ENCODE data around the gene DNAJC19. TPM values are rescaled to one million over a fixed set of nuclear protein-coding genes. Genes with fewer than 3 reads are reported as not detected.
A peak's percentile ranks its signal among the peaks of the same experiment; 100 is the strongest.

Gene DNAJC19
- total RNA-seq, 2 experiments from 2014 or later = 80.1 to 80.7 TPM

- Mint-ChIP-seq H3K9me3 (no peaks in the 10 kb centered on the region), H3K4me1 (peaks cover 10% of the 10 kb centered on the region), H3K4me3 (no peak overlapping the region), H3K27me3 (no peaks in the 10 kb centered on the region), H3K27ac (no peak overlapping the region), H3K36me3 (no peaks in the 10 kb centered on the region)
- DNase-seq = no peak
Observed at GRCh38 chr3:180980611-180981010, 8.9 kb downstream of the DNAJC19 start.

- Mint-ChIP-seq H3K27ac (peak overlapping the region; percentile 8), H3K9me3 (no peaks in the 10 kb centered on the region)
- DNase-seq = no peak
Observed at GRCh38 chr3:180979961-180980360, 9.6 kb downstream of the DNAJC19 start.

GRCh38 chr3:180977498-180977897, 12.0 kb downstream of the DNAJC19 start:
- H3K4me3 Mint-ChIP-seq = no peak overlapping the region
- H3K36me3 Mint-ChIP-seq = peaks cover 7% of the 10 kb centered on the region
- no peaks in the 10 kb centered on the region for H3K27me3 Mint-ChIP-seq
- H3K27ac Mint-ChIP-seq = no peak overlapping the region
- no peak for DNase-seq
- peaks cover 14% of the 10 kb centered on the region for H3K4me1 Mint-ChIP-seq
- no peaks in the 10 kb centered on the region for H3K9me3 Mint-ChIP-seq

More at GRCh38 chr3:180979961-180980360, 9.6 kb downstream of the DNAJC19 start:
- Mint-ChIP-seq H3K4me1 (peaks cover 10% of the 10 kb centered on the region), H3K27me3 (no peaks in the 10 kb centered on the region), H3K36me3 (no peaks in the 10 kb centered on the region), H3K4me3 (no peak overlapping the region)

- no peaks in the 10 kb centered on the region for H3K27me3 Mint-ChIP-seq
- H3K4me1 Mint-ChIP-seq = peaks cover 10% of the 10 kb centered on the region
- peak overlapping the region; percentile 69 for H3K27ac Mint-ChIP-seq
- no peak overlapping the region for H3K4me3 Mint-ChIP-seq
- no peaks in the 10 kb centered on the region for H3K9me3 Mint-ChIP-seq
- H3K36me3 Mint-ChIP-seq = peaks cover 13% of the 10 kb centered on the region
- DNase-seq = no peak
Observed at GRCh38 chr3:180974286-180974685, 15.2 kb downstream of the DNAJC19 start.

- H3K4me1 Mint-ChIP-seq = peaks cover 10% of the 10 kb centered on the region
- no peaks in the 10 kb centered on the region for H3K9me3 Mint-ChIP-seq
- no peaks in the 10 kb centered on the region for H3K27me3 Mint-ChIP-seq
- H3K36me3 Mint-ChIP-seq = peaks cover 15% of the 10 kb centered on the region
- no peak for DNase-seq
- H3K27ac Mint-ChIP-seq = no peak overlapping the region
- no peak overlapping the region for H3K4me3 Mint-ChIP-seq
Observed at GRCh38 chr3:180973543-180973942, 16.0 kb downstream of the DNAJC19 start.

GRCh38 chr3:180970931-180971330, 18.6 kb downstream of the DNAJC19 start:
- no peaks in the 10 kb centered on the region for H3K27me3 Mint-ChIP-seq
- H3K9me3 Mint-ChIP-seq = no peaks in the 10 kb centered on the region
- DNase-seq = no peak
- peaks cover 9% of the 10 kb centered on the region for H3K4me1 Mint-ChIP-seq
- no peak overlapping the region for H3K27ac Mint-ChIP-seq
- H3K36me3 Mint-ChIP-seq = peaks cover 21% of the 10 kb centered on the region
- no peak overlapping the region for H3K4me3 Mint-ChIP-seq

GRCh38 chr3:180962530-180962929, 27.0 kb downstream of the DNAJC19 start:
- Mint-ChIP-seq H3K9me3 (no peaks in the 10 kb centered on the region), H3K4me1 (peaks cover 16% of the 10 kb centered on the region), H3K36me3 (peaks cover 26% of the 10 kb centered on the region), H3K27me3 (no peaks in the 10 kb centered on the region), H3K4me3 (no peak overlapping the region), H3K27ac (no peak overlapping the region)
- DNase-seq = no peak

GRCh38 chr3:180961552-180961951, 28.0 kb downstream of the DNAJC19 start:
- Mint-ChIP-seq H3K27ac (no peak overlapping the region), H3K27me3 (no peaks in the 10 kb centered on the region), H3K4me3 (no peak overlapping the region), H3K9me3 (no peaks in the 10 kb centered on the region), H3K36me3 (peaks cover 28% of the 10 kb centered on the region), H3K4me1 (peaks cover 16% of the 10 kb centered on the region)
- no peak for DNase-seq

GRCh38 chr3:180961087-180961486, 28.4 kb downstream of the DNAJC19 start:
- no peaks in the 10 kb centered on the region for H3K27me3 Mint-ChIP-seq
- no peak overlapping the region for H3K4me3 Mint-ChIP-seq
- no peak for DNase-seq
- H3K27ac Mint-ChIP-seq = no peak overlapping the region
- no peaks in the 10 kb centered on the region for H3K9me3 Mint-ChIP-seq
- H3K4me1 Mint-ChIP-seq = peaks cover 16% of the 10 kb centered on the region
- H3K36me3 Mint-ChIP-seq = peaks cover 30% of the 10 kb centered on the region

GRCh38 chr3:180959691-180960090, 29.8 kb downstream of the DNAJC19 start:
- H3K4me1 Mint-ChIP-seq = peaks cover 19% of the 10 kb centered on the region
- H3K9me3 Mint-ChIP-seq = no peaks in the 10 kb centered on the region
- peaks cover 36% of the 10 kb centered on the region for H3K36me3 Mint-ChIP-seq
- DNase-seq = no peak
- H3K27ac Mint-ChIP-seq = peak overlapping the region; percentile 74
- H3K4me3 Mint-ChIP-seq = no peak overlapping the region
- H3K27me3 Mint-ChIP-seq = no peaks in the 10 kb centered on the region

- Mint-ChIP-seq H3K27me3 (no peaks in the 10 kb centered on the region), H3K36me3 (peaks cover 36% of the 10 kb centered on the region), H3K9me3 (no peaks in the 10 kb centered on the region), H3K4me1 (peaks cover 20% of the 10 kb centered on the region), H3K4me3 (no peak overlapping the region), H3K27ac (peak overlapping the region; percentile 25)
- no peak for DNase-seq
Observed at GRCh38 chr3:180947761-180948390, 41.7 kb downstream of the DNAJC19 start.

- H3K4me3 Mint-ChIP-seq = no peak overlapping the region
- H3K4me1 Mint-ChIP-seq = peaks cover 21% of the 10 kb centered on the region
- peaks cover 45% of the 10 kb centered on the region for H3K36me3 Mint-ChIP-seq
- no peaks in the 10 kb centered on the region for H3K9me3 Mint-ChIP-seq
- no peaks in the 10 kb centered on the region for H3K27me3 Mint-ChIP-seq
- H3K27ac Mint-ChIP-seq = no peak overlapping the region
- no peak for DNase-seq
Observed at GRCh38 chr3:180940826-180941225, 48.7 kb downstream of the DNAJC19 start.

- H3K4me1 Mint-ChIP-seq = peaks cover 43% of the 10 kb centered on the region
- no peaks in the 10 kb centered on the region for H3K9me3 Mint-ChIP-seq
- no peak for DNase-seq
- H3K27ac Mint-ChIP-seq = no peak overlapping the region
- H3K4me3 Mint-ChIP-seq = no peak overlapping the region
- no peaks in the 10 kb centered on the region for H3K27me3 Mint-ChIP-seq
- H3K36me3 Mint-ChIP-seq = peaks cover 30% of the 10 kb centered on the region
Observed at GRCh38 chr3:180934638-180935037, 54.9 kb downstream of the DNAJC19 start.

Data from activated naive CD8-positive, alpha-beta T cell treated with anti-CD3 and anti-CD28 coated beads for 36 hours (primary cell).